GM21526 (cell line): ENCODE results near the gene URM1.
"Not testable (repeated sequence)": the region's sequence is repeated elsewhere in the genome, so short reads cannot be mapped to it uniquely, and the experiment has no call there.

Experiments
- ATAC-seq: cut with Tn5 transposase; IDR thresholded peaks from one replicate; pipeline ENCODE4 v1.9.1; 2021; ENCODE audit warnings: moderate library complexity; ENCODE audit not compliant: unreplicated experiment, low FRiP score

URM1 gene

DNA sequence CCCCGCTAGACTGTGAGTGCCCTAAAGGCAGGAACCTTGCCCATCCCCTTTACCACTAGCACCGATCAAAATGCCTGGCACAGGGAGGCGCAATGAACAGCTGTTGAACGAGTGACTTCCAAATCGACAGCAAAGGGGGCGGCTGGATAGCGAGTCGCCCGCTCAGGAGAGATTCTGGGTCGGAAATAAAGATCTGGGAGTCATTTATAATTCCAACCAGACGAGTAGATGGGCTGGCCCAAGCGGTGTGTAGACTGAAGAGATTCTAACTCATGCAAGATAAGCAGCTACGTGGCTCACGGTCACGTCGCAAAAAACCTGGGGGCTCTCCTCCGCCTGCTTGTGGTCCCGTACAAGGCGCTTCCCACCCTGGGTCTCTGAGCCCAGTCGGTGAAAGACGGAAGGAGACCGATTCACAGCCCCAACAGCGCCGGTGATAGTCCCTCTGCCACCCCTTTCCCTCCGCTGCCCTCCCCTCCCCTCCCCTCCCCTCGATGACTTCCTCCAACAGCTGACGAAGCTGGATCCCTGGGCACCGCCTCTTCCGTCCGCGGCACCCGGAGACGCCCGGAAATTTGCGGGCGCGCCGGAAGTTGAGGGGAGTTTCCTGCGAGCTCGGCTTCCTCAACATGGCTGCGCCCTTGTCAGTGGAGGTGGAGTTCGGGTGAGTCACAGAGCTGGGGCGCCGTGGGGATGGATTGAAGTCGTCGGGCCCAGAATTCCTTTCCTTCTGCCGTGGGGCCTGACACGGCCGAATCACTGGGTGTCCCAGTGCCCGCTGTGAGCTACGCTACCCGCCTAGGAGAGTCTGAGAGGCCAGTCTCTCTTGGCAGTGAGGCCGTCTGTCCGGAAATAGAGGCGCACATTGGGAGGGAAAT lies at the start of gene URM1:
TSS of gene URM1 (plus strand) at position 623 of the 878 bp plus-strand sequence. CDS start at position 630, 7 bp downstream.
- peak; percentile 77 for ATAC-seq

DNA sequence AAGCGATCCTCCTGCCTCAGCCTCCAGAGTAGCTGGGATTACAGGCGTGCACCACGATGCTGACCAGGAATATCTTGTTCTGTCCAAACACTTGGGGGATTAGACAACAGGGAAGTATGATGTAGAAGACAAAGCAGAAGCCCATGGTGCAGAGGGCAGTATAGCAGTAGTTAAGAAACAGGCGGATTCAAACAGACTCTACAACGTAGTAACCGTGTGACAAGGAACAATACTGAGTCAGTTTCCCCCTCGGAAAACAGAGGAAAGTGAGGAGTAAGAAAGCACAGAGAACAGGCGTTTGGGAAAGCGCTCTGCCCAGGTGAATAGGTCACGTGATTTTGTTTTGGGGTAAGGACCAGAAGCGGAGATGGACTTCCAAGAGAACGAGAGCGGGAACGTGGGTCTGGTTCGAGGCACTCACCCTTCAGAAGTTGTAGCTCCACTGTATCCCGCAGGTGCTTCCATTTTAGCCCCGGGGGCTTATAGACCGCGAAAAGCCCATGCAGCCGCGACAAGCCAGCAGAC lies 49.2 kb upstream of the URM1 start:
- ATAC-seq: peak; percentile 8

DNA sequence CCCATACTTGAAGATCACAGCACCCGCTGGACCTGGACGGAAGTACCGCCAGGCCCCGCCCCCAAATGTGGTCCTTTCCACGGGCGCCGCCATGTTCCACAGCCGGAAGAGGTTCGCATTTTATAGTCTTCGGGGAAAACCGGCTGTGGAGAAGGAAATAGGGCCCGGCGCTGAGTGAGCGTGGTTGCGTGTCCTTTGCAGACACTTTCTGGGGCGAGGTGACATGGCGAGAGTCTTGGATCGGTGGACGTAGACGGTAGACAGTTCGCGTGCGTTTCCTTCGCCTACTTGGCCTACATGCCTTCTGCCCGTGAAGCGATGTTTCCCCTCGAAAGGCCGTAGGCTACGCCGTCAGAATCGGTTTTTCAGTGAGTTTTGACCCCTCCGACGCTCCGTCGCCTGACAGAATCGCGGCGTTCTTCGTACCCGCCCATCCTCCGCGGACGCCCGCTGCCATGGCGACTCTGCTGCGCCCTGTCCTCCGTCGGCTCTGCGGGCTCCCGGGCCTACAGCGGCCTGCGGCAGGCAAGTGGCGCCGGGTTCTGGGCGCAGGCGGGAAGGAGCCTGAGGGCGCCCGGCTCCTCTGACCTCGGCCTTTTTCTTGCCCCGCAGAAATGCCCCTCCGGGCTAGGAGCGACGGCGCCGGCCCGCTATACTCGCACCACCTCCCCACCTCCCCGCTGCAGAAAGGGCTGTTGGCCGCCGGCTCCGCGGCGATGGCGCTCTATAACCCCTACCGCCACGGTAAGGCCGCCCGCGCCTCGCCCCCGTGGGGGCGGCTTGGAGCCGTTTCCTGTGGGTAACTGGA lies 48.6 kb upstream of the URM1 start, which contains the start of the genes COQ4 and TRUB2:
TSS of gene COQ4 (plus strand) at position 436 of the 808 bp plus-strand sequence. CDS start at position 456, 20 bp downstream.
TSS of gene TRUB2 (minus strand) at position 44 of the 808 bp plus-strand sequence. CDS start at position 5, 39 bp downstream.
- peak; percentile 80 for ATAC-seq

DNA sequence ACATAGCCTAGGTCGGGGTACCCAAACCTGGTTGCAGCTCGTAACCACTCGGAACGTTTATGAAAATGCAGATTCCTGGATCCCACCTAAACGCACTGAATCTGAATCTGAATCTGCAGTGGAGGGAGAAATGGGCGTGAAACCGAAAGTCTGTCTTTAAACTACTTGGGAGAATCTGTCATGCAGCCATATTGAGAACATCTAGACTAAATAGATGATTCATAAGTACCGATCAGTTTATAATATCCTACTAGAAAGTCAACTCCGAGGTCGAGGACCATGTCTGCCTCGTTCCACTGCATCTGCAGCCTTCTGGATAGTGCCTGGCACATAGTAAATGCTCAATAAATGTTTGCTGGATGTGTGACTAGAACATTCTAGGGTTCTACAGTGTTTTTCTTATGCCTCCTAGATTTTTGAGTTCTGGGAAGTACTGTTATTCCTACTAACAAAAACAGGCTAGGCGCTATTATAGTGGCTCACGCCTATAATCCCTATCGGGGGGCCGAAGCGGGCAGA lies 47.9 kb upstream of the URM1 start:
- no peak for ATAC-seq

DNA sequence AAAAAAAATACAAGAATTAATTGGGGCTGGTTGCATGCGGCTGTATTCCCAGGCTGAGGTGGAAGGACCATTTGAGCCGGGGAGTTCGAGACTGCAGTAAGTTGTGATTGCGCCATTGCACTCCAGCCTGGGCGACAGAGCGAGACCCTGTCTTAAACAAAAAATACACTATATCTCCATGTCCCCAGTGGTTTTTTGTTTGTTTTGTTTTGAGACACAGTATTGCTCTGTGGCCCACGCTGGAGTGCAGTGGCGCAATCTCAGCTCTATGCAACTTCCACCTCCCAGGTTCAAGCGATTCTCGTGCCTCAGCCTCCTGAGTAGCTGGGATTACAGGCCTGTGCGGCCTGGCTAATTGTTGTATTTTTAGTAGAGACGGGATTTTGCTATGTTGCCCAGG lies 47.4 kb upstream of the URM1 start:
- ATAC-seq: no peak

DNA sequence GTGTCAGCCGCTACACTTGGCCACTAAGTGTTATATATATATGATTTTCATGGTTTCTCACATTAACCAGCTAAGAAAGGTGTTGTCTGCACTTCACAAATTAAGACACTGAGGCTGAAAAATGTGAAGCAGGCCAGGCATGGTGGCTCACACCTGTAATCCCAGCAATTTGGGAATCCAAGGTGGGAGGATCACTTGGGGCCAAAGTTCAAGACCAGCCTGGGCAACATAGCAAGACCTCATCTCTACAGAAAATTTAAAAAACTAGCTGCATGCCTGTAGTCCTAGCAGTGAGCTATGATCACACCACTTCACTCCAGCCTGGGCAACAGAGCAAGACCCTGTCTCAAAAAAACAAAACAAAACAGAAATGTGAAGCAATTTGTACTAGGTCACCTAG lies 46.8 kb upstream of the URM1 start:
- ATAC-seq: no peak

DNA sequence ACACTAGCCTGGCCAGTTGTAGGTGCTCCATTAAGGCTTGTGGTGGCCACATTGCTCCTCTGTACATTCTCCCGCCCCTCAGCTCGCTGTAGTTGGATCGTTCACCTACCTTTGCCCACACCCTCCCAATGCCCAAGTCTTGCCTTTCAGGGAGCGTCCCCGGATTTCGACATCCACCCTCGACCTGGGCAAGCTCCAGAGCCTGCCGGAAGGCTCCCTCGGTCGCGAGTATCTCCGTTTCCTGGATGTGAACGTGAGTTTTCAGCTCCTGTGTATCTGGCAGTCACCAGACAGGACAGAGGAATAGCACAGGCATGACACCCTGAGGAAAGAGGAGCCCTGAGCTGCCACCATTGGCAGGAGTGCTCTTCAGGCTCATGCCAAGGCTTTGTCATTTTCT lies 45.5 kb upstream of the URM1 start:
- no peak for ATAC-seq

DNA sequence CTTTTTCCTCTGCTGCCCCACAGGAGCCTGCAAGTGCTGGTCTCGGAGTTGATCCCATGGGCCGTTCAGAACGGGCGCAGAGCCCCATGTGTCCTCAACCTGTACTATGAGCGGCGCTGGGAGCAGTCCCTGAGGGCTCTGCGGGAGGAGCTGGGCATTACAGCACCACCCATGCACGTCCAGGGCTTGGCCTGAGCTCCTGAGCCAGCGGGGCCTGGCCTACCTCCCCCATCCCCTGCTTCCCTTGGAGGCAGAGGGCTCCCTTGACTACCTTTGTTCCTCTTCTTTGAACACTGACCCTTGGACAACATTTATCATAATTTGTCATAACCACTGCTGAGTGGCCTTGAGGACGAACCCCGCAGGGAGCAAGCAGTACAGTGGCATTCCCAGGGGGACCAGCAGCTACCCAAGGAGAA lies 37.7 kb upstream of the URM1 start:
- ATAC-seq: no peak

DNA sequence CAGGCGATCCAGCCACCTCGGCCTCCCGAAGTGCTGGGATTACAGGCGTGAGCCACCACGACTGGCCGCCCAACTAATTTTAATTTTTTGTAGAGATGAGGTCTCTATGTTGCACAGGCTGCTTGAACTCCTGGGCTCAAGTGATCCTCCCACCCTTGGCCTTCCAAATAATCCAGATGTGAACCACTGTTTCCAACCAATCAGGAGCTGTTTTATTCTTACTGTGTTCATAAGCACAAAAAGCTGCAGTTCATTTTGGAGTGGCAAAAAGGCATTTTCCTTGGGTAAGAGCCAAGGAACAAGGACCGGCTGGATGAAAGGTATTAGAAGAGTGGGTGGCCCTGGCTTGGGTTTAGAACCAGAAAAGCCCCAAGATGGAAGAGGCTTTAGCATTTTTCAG lies 36.0 kb upstream of the URM1 start:
- no peak for ATAC-seq

DNA sequence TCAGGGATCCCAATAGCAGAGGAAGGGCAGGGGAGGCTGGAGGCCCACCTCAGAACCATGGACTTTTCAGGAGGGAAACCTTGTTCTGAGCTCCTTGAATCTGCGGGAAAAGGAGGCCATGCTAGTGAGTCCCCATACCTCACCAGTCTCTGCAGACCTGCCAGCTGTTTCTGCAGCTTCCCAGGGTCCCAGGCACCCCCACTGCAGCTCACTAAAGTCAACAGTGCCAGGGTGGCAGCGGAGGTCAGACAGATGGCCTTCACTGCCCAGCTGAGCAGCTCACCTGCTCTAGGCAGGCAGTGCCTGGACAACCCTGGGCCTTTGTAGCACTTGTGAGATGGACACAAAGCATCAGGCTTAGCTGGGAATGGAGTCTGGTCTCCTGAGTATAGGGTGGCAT lies 35.3 kb upstream of the URM1 start:
- ATAC-seq: no peak

DNA sequence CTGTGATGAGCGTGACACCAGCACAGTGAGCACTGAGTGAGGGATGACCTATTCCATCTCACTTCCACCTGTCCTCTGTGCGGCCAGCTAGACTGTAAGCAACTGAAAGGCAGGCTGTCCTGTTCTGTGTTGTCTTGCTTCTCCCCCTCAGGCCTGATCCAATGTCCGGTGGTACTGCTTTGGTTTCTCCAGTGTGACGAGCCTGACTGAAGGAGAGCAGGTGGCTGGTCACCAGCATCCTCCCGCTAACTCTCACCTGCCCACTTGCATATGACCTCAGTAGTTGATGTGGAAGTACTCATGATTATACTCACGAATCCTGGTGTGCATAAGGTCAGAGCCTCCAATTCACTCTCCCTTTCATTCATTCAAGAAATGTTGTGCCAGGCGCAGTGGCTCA lies 33.2 kb upstream of the URM1 start:
- ATAC-seq: no peak

DNA sequence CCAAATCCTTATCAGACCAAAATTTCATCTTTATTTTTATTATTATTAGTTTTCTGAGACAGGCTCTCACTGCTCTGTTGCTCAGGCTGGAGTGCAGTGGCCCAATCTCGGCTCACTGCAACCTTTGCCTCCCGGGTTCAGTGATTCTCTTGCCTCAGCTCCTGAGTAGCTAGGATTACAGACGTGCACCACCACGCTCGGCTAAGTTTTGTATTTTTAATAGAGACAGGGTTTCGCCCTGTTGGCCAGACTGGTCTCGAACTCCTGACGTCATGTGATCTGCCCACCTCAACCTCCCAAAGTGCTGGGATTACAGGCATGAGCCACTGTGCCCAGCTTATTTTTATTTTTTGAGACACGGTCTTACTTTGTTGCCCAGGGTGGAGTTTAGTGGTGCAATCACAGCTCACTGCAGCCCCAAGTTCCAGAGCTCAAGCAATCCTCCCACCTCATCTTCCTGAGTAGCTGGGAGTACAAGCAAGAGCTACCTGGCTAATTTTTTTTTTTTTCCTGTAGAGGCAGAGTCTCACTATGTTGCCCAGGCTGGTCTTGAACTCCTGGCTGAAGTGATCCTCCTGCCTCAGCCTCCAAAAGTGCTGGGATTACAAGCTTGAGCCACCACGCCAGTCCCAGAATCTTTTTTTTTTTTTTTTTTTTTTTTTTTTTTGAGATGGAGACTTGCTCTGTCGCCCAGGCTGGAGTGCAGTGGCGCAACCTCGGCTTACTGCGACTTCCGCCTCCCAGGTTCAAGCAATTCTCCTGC lies 32.1 kb upstream of the URM1 start:
- ATAC-seq: not testable (repeated sequence)

DNA sequence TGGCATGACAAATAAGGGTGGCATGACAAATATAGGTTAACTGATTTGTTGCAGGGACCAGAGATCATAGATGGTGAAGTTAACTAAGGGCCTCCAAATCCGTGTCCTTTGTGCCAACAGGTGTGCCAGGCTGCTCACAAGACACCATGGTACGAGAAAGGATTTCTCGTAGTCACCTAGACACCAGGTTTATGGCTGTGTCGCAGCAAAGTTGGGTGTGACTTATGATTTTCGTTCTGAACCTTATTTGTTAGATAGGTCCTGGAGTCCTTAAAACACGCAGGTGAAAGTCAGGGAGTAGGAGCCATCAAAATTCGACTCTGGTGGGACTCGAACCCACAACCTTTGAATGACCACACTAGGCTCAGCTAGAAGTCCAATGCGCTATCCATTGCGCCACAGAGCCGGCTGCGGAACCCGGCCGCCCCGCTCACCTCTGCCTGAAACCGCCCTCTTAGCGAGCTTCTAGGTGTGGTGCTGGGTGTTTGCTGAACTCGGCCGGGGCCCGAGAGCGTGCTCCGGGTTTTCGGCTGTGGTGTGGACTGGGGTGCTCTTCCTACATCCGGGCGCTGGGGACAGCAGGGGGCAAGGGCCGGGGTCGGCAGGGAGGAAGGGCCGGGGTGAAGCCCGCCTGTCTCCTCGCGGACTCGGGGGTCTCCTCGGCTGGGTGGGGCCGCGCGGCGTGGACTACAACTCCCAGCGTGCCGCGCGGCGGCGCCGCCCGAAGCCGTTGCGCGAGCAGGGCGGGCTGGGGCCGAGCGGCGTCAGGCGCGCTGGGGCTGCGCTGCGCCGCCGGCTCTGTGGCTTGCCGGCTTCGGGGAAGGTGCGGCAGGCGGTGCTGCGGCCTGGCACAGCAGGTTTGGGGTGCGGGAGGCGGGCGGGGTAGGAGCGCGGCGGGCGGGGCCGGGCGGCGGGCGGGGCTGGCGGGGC lies 31.1 kb upstream of the URM1 start, which contains the start of gene SLC27A4:
TSS of gene SLC27A4 (plus strand) at position 767 of the 930 bp plus-strand sequence. CDS start 2,606 bp downstream, outside the sequence.
- ATAC-seq: peak; percentile 64

DNA sequence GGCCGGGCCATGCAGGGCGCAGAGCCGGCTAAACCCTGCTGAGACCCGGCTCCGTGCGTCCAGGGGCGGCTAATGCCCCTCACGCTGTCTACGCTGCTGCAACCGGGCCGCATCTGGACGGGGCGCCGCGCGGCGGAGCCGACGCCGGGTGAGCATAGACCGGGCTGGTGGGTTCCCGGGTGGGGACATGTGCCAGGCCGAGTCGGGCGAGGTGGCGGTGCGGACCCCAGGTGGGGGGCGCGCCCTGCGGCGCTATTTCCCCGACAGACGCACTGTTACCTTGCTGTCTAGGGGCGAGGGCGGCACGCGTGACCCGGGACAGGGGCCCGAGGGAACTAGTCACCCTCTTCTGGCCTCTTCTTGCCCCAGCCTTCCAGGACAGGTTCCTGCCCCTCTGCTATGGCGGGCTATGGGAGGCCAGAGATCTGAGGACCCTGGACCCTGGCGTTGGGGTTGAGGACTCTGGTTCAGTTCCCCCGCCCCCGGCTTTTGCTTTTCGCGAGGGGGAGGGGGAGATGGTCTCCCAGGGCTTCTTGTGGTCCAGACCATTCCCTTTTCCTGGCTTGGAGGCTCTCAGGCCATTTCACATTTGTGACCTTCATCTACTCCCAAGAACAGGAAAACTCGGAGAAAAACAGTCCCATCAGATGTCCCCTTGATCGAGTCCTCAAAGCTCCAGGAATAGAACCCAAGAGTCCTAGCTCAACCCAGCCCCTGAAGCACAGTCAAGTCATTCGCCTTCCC lies 30.3 kb upstream of the URM1 start:
- peak; percentile 28 for ATAC-seq

DNA sequence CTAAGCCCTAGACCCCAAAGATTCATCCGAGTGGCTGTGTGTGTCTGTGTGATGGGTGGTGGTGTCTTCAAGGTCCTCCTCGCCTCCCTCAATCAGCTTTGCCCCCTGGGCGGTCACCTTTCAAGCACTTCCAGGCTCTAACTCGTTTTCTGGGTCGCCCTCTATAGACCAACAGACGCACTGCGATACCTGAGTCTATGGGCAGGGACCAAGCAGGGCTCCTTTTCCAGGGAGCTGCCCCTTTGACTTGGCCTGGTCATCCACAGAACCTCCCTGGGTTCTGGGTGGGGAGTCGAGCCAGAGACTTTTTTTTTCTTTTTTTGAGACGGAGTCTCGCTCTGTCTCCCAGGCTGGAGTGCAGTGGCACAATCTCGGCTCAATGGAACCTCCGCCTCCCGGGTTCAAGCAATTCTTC lies 29.7 kb upstream of the URM1 start:
- no peak for ATAC-seq

DNA sequence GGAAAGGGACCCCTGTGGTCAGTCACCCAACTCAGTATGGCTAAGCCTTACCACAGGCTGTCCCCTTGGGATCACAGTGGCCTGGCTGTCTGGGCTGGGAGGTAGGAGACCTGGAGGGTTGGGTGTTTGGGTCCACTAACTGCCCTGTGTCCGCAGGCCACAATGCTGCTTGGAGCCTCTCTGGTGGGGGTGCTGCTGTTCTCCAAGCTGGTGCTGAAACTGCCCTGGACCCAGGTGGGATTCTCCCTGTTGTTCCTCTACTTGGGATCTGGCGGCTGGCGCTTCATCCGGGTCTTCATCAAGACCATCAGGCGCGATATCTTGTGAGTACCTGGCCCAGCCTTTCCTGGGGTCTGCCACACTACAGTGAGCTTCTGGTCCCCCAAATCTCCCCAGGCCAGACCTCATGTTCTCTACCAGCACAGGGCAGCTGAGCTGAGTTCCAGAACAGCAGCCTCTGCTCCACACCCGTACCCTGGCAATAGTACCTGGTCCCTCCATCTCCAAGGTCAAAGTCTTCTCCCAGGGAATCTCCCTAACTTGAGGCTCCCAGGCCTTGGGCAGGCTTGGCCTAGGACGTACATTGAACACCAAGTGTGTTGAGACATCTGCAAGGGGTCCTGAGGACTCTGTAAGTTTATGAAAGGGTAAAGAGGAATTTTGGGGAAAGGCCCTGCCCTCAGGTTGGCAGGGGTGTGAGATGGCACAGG lies 28.0 kb upstream of the URM1 start:
- no peak for ATAC-seq

DNA sequence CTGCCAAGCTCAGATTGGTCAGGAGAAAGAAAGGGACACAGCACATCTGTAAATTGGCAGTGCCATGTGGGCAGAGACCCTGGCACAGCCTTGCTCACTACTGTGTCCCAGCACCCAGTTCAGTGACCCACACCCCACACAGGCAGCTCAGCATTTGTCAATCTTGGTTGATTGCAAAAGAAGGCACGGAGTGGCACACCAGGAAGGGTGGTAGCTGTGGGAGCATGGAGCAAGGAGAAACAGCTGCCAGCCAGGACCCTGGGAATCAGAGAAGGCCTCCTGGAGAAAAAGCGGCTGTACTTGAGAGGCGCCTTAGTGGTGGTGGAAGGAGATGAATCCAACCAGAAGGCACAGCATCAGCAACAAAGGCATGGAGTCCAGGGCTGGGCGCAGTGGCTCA lies 27.3 kb upstream of the URM1 start:
- ATAC-seq: no peak
